Uterus (tissue), 4 donors: ENCODE results near the gene ZCCHC7. TPM values are rescaled to one million over a fixed set of nuclear protein-coding genes. Genes with fewer than 3 reads are reported as not detected.

Experiments used
- DNase-seq, 2 donors: peaks; one replicate each; pipeline ENCODE4 v3.0.0-alpha.2; 2019 to 2020
- H3K27ac ChIP-seq, 2 donors: fragments of 200-600 bp; sonication (generic); 1 replicate in 1 of 2; 2 replicates in 1 of 2; pipeline ENCODE4 v1.5.1; 2016 to 2018
- H3K27me3 ChIP-seq, 2 donors: fragments of 200-600 bp; sonication (generic); one replicate each; pipeline ENCODE4 v1.5.1; 2018 to 2019; ENCODE audit warnings: control low read depth in 1 of 2
- H3K36me3 ChIP-seq, 2 donors: fragments of 200-600 bp; sonication (generic); one replicate each; pipeline ENCODE4 v1.5.1; 2019; ENCODE audit warnings: control low read depth in 1 of 2
- H3K4me1 ChIP-seq, 2 donors: fragments of 200-600 bp; sonication (generic); one replicate each; pipeline ENCODE4 v1.5.1; 2018 to 2019; ENCODE audit warnings: control low read depth in 1 of 2
- H3K4me3 ChIP-seq, 2 donors: fragments of 200-600 bp; sonication (generic); 1 replicate in 1 of 2; 2 replicates in 1 of 2; pipeline ENCODE4 v1.5.1; 2018 to 2019; ENCODE audit warnings: mild to moderate bottlenecking in 1 of 2
- H3K9me3 ChIP-seq, 2 donors: fragments of 200-600 bp; sonication (generic); one replicate each; pipeline ENCODE4 v1.5.1; 2019; ENCODE audit warnings: control low read depth in 1 of 2
- CTCF ChIP-seq, 4 experiments: fragments of 200-600 bp in 2 of 4; fragments of 450-650 bp in 2 of 4; sonication (generic) in 2 of 4; IDR thresholded peaks; one replicate each; pipeline ENCODE4 v1.5.1; 2016 to 2019; ENCODE audit warnings: antibody characterized with exemption in 4 of 4, mild to moderate bottlenecking in 2 of 4, moderate library complexity in 1 of 4
- POLR2A ChIP-seq, 2 donors: fragments of 450-650 bp; IDR thresholded peaks; one replicate each; pipeline ENCODE4 v1.6.1; 2016; ENCODE audit warnings: antibody characterized with exemption in 2 of 2, mild to moderate bottlenecking in 1 of 2, moderate library complexity in 1 of 2
- intact Hi-C: fragments of 100-400 bp; cut with DNase I; formaldehyde crosslinking; loops from one replicate; pipeline ENCODE4 v1.15.1; 2023; ENCODE audit warnings: low total_unique reads
- total RNA-seq, 4 donors: library from RNA; depleted of rRNA in 3 of 4; stranded (reverse); fragments of >200 nt in 3 of 4; gene quantifications; one replicate each; pipeline versions ENCODE4 v1.1.0 to v1.2.4, GENCODE V29; 2014 to 2023
- donor health status: DM: yes; HTN: yes; CAD: no.

Gene ZCCHC7
- total RNA-seq, 4 donors from 2014 or later = 15.6 to 37.4 (median 30.2) TPM

- Histone ChIP-seq H3K27ac (no peak overlapping the region), H3K27me3 (no peaks in the 10 kb centered on the region), H3K36me3 (no peaks in the 10 kb centered on the region), H3K9me3 (no peaks in the 10 kb centered on the region), H3K4me1 (no peaks in the 10 kb centered on the region), H3K4me3 (no peak overlapping the region)
- intact Hi-C loops = no loop called here
- DNase-seq = no peak
- TF ChIP-seq CTCF (IDR thresholded peaks at IDR 0.05) = no peak
- TF ChIP-seq POLR2A (IDR thresholded peaks at IDR 0.05) = no peak
These were observed 20.0 kb upstream of the ZCCHC7 start for GRCh38 chr9:37100327-37100726.

- H3K36me3 ChIP-seq = no peaks in the 10 kb centered on the region
- no peak for DNase-seq
- H3K27ac ChIP-seq = no peak overlapping the region
- H3K9me3 ChIP-seq = no peaks in the 10 kb centered on the region
- H3K4me1 ChIP-seq = no peaks in the 10 kb centered on the region
- intact Hi-C loops = no loop called here
- no peaks in the 10 kb centered on the region for H3K27me3 ChIP-seq
- no peak overlapping the region for H3K4me3 ChIP-seq
- TF ChIP-seq POLR2A (IDR thresholded peaks at IDR 0.05) (no peak), CTCF (IDR thresholded peaks at IDR 0.05) (no peak)
These were observed 19.6 kb upstream of the ZCCHC7 start for GRCh38 chr9:37100741-37101140.

- TF ChIP-seq CTCF (IDR thresholded peaks at IDR 0.05) (no peak), POLR2A (IDR thresholded peaks at IDR 0.05) (no peak)
- Histone ChIP-seq H3K27ac (no peak overlapping the region), H3K4me3 (no peak overlapping the region), H3K4me1 (no peaks in the 10 kb centered on the region), H3K36me3 (no peaks in the 10 kb centered on the region), H3K27me3 (no peaks in the 10 kb centered on the region), H3K9me3 (no peaks in the 10 kb centered on the region)
- DNase-seq = no peak
- intact Hi-C loops = no loop called here
These were observed 17.9 kb upstream of the ZCCHC7 start for GRCh38 chr9:37102486-37102885.

GRCh38 chr9:37104183-37104889 lies 16.0 kb upstream of the ZCCHC7 start:
- no peak overlapping the region for H3K4me3 ChIP-seq
- intact Hi-C loops = no loop called here

More at GRCh38 chr9:37104183-37104889, 16.0 kb upstream of the ZCCHC7 start:
- no peaks in the 10 kb centered on the region for H3K36me3 ChIP-seq
- H3K27me3 ChIP-seq = no peaks in the 10 kb centered on the region
- H3K27ac ChIP-seq = no peak overlapping the region
- DNase-seq = no peak
- no peak for TF ChIP-seq CTCF (IDR thresholded peaks at IDR 0.05)
- TF ChIP-seq POLR2A (IDR thresholded peaks at IDR 0.05) = no peak
- no peaks in the 10 kb centered on the region for H3K9me3 ChIP-seq
- H3K4me1 ChIP-seq = no peaks in the 10 kb centered on the region
